HG02678 (cell line): Measurements from ENCODE around the gene SETD7.

Experiments
- ATAC-seq: cut with Tn5 transposase; IDR thresholded peaks from one replicate; pipeline ENCODE4 v1.9.1; 2021; ENCODE audit warnings: mild to moderate bottlenecking, moderate library complexity; ENCODE audit not compliant: unreplicated experiment

The SETD7 gene

GRCh38 chr4:139552517-139553307, 3.3 kb downstream of the SETD7 start:
- ATAC-seq = no peak

- ATAC-seq = no peak
Measured at GRCh38 chr4:139550724-139551429, 5.1 kb downstream of the SETD7 start.

- ATAC-seq = no peak
Measured at GRCh38 chr4:139547979-139548378, 8.0 kb downstream of the SETD7 start.

DNA sequence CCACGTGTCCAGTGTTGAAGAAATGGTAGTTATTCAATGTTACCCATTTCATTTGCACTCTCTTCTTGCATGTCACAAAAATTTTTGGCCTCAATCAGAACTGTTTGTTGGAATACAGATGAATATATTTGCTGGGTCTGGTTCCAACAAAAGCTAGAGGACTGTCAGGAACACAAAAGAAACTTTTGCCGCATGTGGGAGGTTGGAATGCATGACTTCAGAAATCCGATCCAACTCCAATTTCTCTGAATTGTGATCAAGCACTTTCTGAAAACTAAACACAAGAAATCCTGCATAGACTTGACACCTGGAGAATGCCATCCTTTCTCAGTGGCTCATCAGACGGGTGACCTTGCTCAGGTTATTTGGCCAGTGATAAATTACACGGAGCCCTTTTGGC, 15.4 kb downstream of the SETD7 start:
- no peak for ATAC-seq

- no peak for ATAC-seq
Measured at GRCh38 chr4:139540161-139540560, 15.9 kb downstream of the SETD7 start.

DNA sequence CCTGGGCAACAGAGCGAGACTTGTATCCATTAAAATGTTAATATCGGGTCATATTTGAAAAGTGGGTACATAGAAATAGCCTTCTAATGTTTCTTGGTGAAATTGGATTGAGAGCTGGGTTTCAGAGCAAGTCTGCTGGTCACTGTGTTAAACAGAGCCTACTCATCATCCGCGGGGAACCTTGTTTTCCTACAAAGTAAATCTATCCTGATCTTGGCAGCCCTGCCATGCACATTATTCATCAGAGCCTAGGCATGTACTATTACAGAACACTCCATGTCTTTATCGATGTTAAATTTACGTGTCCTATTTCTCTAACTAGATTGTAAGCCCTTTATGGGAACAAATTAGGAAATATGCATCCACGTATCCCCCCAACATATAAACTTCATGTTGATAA, 18.7 kb downstream of the SETD7 start:
- ATAC-seq = no peak

DNA sequence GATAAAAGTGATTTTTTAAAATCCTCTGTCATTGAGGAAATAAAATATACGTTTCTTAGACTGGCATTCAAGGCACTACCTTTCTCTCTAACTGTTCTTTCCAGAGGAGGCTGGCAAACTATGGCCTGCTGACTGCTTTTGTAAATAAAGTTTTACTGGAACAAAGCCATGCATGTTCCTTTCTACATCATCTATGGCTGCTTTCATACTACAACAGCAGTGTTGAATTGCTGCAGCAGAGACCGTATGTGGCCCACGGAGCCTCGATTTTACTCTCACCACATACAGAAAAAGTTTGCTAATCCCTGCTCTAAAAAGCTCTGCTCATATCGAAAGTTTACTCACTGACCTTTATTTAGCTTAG, 20.2 kb downstream of the SETD7 start:
- no peak for ATAC-seq

DNA sequence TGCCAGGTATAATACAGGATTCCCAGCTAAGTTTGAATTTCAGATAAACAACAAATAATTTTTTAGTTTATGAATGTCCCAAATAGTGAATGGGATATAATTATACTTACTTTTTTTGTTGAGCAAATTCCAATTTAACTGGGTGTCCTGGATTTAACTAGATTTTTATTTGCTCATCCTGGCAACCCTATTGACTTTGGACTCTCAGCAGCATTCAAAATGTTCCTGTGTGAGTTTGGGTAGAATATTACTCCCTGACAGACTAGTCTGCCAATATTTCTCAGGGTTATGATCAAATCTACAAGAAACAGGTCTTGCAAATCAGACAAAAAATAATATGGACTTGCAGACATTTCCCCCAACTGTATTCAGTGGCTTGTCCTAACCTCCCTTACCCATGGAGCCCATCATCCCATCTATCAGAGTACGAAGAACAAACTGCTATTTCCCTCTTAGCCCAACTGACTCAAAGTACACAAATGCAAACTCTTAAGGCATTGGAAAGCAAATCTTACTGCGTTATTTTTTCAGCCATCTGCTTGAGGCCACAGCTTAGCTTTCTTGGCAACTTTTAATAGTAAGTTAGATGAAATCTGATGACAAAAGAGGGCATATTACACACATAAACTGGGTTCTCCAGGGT, 20.7 kb downstream of the SETD7 start:
- no peak for ATAC-seq

DNA sequence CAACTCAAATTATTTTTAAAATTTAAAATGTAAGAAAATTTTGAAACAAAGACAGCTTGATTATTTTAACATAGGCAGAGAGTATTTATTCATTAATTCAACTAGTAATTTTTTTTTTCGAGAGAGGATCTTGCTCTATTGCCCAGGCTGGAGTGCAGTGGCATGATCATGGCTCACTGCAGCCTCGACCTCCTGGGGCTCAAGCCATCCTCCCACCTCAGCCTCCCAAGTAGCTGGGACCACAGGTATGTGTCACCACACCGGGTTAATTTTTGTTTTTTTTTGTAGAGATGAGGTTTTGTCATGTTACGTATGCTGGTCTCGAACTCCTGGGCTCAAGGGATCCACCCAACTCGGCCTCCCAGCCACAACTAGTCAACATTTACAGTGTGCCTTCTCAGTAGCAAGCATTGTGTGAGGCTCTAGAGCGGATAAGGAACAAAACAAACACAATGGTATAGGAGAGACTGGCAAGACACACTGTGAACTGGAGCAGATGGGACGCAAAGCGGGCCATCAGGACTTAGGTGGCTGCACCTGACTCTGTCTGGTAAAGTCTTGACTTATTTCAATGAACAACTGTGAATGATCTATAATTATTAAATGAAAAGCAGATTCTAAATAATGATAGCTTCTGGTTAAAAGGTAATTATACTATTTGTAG, 21.6 kb downstream of the SETD7 start:
- ATAC-seq = no peak

DNA sequence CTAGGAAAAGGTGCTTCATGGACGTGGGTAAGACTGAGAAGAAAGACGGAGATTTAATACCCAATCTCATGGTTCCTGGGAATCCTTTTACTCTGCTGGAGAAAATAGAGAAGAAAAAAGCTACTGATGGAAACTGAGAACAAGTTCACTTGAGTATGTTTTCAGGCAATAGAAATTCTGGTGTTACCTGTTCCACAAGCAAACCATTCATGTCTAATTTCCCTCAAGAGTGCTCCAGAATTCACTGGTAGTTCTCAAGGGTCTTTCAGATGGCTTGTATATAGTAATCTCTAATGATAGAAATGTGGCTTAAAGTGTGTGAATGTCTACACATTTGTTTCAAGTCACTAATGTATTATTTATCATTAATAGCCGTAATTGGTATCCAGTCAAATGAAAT, 22.5 kb downstream of the SETD7 start:
- no peak for ATAC-seq

- ATAC-seq = no peak
Measured at GRCh38 chr4:139532947-139533346, 23.1 kb downstream of the SETD7 start.

- peak; percentile 42 for ATAC-seq
Measured at GRCh38 chr4:139530833-139531427, 25.1 kb downstream of the SETD7 start.

DNA sequence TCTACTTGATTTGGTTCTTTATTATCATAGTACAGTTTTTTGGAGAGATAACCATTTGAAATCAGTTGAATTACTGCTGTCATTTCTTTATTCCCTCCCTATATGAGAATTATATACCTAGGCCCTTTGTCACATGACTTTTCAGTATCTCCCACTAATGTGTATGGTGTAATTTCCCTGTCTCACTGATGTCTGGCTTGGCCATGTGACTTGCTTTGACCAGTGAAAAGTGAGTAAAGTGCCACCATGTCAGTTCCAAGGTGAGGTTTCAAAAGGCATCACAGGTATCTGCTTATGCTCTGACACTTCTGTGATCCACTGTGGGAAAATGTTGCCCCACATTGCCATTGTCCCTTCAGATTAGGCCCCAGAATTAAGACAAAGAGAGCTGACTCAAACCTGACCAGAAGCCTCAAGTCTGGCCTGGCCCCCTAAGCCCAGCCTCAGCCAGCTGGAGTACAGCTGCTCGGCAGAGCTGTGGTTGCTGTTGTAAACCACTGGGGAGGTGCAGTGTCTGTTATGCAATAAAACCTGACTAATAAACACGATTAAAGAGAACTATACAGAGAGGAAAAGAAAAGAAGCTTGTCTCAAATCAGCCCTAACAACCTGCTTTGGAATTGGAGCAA, 27.5 kb downstream of the SETD7 start:
- ATAC-seq = peak; percentile 84

DNA sequence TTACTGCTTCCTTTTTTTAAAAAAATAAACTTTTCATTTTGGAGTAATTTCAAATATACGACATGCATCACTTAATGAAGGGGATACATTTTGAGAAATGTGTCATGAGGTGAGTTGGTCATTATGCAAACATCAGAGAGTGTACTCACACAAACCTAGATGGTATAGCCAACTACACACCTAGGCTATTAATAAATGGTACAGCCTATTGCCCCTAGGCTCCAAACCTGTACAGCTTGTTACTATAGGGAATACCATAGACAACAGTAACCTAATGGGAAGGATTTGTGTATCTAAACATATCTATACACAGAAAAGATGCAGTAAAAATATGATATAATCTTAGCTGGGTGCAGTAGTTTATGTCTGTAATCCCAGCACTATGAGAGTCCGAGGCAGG, 29.1 kb downstream of the SETD7 start:
- no peak for ATAC-seq

GRCh38 chr4:139525414-139525813, 30.6 kb downstream of the SETD7 start:
- no peak for ATAC-seq

DNA sequence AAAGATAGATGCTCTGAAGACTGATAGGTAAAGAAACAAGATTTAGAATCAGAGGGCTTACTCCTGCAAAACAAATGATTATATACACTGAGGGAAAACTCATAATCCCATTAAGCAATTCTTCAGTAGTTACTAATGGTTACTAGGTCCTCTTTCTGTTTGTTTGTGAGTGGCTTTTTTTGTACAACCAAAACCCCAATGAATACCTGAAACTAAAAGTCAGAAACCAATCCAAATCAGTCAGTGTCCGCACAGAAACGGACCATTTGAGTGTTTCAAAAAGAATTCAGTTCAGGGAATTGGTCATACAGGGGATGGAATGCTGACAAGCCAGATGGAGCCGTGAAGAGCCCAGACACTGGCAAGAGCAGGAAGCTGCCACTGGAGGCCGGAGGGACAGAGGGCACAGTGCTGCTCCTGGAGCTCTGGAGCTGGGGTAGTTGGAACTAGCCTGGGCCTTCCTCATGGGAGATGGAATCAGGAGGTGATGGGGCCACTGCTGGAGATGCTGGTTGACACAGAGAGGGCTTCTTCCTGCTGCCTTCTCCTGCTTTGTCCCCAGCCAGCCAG, 31.9 kb downstream of the SETD7 start:
- no peak for ATAC-seq

DNA sequence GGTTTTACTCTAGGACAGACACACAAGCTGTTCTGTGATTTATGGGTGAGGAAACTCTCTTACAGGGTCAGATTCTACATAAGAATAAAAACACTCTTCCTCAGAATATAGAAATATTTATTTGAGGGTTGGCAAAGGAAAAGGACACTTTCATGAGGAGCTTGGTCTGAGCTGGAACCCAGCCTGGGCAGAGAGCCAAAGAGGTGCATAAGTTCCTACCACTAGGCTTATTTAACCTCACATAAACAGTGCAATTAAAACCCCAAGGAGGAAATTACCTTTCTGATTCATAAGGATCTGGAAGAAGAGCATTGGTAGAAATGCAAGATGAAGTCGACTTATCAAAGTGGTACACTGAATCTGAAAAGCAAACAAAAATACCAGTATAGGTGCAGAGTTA, 32.9 kb downstream of the SETD7 start:
- ATAC-seq = no peak

GRCh38 chr4:139522457-139522856, 33.6 kb downstream of the SETD7 start:
- peak; percentile 41 for ATAC-seq

- ATAC-seq = peak; percentile 39
Measured at GRCh38 chr4:139521754-139522401, 34.1 kb downstream of the SETD7 start.

DNA sequence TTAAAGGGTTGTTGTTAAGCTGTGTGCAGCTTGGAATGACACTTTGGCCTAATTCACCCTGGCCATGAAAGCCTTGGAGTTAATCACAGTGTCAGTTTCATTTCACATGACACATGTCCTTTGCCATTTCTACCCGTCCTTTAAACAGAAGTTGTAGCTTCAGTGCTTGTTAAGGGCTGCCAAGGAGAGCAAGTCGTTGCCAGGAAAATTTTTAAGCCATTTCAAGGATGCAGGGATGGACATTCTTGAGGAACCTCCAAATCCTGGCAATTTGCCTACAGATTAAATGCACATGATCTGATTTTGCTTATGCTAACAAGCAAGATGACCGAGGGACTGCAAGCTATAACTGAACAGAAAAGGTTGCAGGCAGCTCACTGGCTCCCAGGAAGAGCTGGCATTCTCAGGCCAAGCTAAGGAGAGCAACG, 40.5 kb downstream of the SETD7 start:
- no peak for ATAC-seq
